ENCODE data around the gene B3GNT4. TPM values are rescaled to one million over a fixed set of nuclear protein-coding genes. Genes with fewer than 3 reads are reported as not detected.
A peak's percentile ranks its signal among the peaks of the same experiment; 100 is the strongest.

B3GNT4 gene
- total and polyA plus RNA-seq, 2 of the 13 experiments (the other 11 are each of a cell fraction or from before 2014, with no cell fraction given) = 0.04 to 0.21 TPM

DNA sequence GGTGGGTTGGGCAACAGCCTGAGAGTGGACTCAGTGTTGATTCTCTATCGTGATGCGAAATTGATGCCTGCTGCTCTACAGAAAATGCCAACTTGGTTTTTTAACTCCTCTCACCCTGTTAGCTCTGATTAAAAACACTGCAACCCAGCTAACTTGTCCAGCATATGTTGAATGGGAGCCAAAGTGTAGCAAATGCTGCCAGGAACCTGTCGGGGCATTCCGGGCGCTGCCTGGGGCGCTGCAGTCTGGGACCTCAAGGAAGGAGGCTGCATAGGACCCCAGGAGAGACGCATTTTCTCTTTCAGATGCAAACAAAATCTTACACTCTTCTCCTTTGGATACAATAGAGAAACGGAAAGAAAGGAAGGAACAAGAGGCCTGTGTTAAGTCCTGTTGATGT lies 3.9 kb downstream of the B3GNT4 start:
- H3K4me2 ChIP-seq (ENCODE audit: low read depth, low read length) = no peak overlapping the region
- H3K9ac ChIP-seq (ENCODE audit: insufficient read depth, low read depth, low read length) = no peak overlapping the region
- H4K20me1 ChIP-seq (ENCODE audit: insufficient read depth, low read length) = 0 out of 2 replicates have a peak, but pooled peaks cover 2% of the 10 kb centered on the region
- in situ Hi-C loops (cut with HindIII; ENCODE audit: extremely low pct_ligation_motif_present, low pct_unique_long_range_greater_than_20kb) = no loop called here
- no peak overlapping the region for H3K4me3 ChIP-seq (replicated peaks in 1 of 3; ENCODE audit: insufficient read depth in 1 of 3, low read depth in 2 of 3, low read length in 3 of 3)
- no peak overlapping the region for H2AFZ ChIP-seq (ENCODE audit: low read length)
- WGBS (ENCODE audit: low lambda C conversion rate) = 95% methylated on average over 8 of the region's 8 CpGs
- ChIA-PET CTCF (ENCODE audit: low intra/inter-chr PET ratio, low total read pairs) (no interaction called here), POLR2A (interaction anchor here (1.6 kb wide), 1 partner anchor 18 kb away, joined by 3 read pairs; no protein-coding TSS in a partner anchor)
- ATAC-seq = no peak
- TF ChIP-seq ZNF556 (CRISPR knock-in tag; IDR thresholded peaks at IDR 0.05; ENCODE audit: borderline replicate concordance) = no peak
- TF ChIP-seq ZNF563 (CRISPR knock-in tag; IDR thresholded peaks at IDR 0.05) = no peak
- intact Hi-C loops (cut with micrococcal nuclease; ENCODE audit: unreplicated experiment) = no loop called here
- FAIRE-seq = no peak
- peaks cover 12 to 32% of the 10 kb centered on the region in 2 experiments for H3K36me3 ChIP-seq (replicated peaks in 1 of 2; ENCODE audit: control insufficient read depth in 1 of 2, insufficient read depth in 2 of 2, low read length in 2 of 2)
- BruUV-seq (replicated peaks) = no TSS peak
- peaks cover 8% of the 10 kb centered on the region; the same call in 1 of the 2 replicates for H3K4me1 ChIP-seq (ENCODE audit: insufficient read depth, low read length)
- peaks cover 6 to 27% of the 10 kb centered on the region in 2 experiments for H3K27me3 ChIP-seq (ENCODE audit: control insufficient read depth in 1 of 2, insufficient read depth in 2 of 2, low read length in 2 of 2)
- no peak for DNase-seq (ENCODE audit: low spot score)
- H3K27ac ChIP-seq (ENCODE audit: extremely low read length, insufficient read depth, low read length) = no peak overlapping the region
- no peaks in the 10 kb centered on the region for H3K9me3 ChIP-seq (ENCODE audit: low read length)
- no peaks in the 10 kb centered on the region for H3K79me2 ChIP-seq (ENCODE audit: insufficient read depth, low read length)

DNA sequence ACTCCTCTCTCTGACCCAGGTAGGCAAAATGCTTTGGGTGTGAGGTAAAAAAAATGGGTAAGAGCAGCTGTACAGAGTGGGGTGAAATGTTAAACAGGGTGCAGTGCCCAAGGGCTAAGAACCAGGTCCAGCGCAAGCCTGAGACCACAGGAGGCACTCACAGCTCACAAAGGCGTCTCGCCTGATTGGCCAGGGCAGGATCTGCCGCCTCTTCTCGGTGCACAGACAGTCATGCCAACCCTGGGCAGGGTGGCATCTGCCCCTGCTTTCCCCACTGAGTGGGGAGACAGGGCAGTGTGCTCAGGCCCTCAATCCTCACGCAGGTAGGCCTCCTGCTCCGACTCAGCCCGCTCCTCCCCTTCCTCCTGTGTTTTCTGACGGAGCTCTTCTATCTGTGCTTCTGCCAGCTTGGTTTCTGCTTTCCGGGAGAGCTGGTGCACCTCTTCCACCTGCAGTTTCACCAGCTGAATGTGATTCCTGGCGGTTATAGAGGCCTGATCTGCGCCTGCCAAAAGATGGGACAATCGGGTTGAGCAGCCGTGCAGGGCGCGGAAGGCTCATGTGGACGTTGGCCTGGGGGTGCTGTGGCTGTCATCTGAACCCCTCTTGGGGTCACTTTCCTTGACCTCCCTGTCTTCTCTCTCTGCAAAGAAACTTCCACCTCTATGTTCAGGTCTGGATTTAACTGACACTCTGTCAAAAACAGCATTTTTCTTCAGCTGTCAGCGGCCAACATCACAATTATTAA lies 4.7 kb downstream of the B3GNT4 start:
- TF ChIP-seq, protein P1, sequence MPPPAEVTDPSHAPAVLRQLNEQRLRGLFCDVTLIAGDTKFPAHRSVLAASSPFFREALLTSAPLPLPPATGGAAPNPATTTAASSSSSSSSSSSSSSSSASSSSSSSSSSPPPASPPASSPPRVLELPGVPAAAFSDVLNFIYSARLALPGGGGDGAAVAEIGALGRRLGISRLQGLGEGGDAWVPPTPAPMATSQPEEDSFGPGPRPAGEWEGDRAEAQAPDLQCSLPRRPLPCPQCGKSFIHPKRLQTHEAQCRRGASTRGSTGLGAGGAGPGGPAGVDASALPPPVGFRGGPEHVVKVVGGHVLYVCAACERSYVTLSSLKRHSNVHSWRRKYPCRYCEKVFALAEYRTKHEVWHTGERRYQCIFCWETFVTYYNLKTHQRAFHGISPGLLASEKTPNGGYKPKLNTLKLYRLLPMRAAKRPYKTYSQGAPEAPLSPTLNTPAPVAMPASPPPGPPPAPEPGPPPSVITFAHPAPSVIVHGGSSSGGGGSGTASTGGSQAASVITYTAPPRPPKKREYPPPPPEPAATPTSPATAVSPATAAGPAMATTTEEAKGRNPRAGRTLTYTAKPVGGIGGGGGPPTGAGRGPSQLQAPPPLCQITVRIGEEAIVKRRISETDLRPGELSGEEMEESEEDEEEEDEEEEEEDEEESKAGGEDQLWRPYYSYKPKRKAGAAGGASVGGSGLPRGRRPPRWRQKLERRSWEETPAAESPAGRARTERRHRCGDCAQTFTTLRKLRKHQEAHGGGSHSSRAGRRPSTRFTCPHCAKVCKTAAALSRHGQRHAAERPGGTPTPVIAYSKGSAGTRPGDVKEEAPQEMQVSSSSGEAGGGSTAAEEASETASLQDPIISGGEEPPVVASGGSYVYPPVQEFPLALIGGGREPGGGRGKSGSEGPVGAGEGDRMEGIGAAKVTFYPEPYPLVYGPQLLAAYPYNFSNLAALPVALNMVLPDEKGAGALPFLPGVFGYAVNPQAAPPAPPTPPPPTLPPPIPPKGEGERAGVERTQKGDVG (CRISPR knock-in tag; IDR thresholded peaks at IDR 0.05; ENCODE audit: borderline replicate concordance) = no peak
- peak; percentile 54 for TF ChIP-seq AGO2 (optimal IDR thresholded peaks at IDR 0.05; ENCODE audit: low read depth, low read length)
- no peak for TF ChIP-seq DNMT3B (CRISPR knock-in tag; conservative IDR thresholded peaks at IDR 0.05)
- TF ChIP-seq, protein P2, sequence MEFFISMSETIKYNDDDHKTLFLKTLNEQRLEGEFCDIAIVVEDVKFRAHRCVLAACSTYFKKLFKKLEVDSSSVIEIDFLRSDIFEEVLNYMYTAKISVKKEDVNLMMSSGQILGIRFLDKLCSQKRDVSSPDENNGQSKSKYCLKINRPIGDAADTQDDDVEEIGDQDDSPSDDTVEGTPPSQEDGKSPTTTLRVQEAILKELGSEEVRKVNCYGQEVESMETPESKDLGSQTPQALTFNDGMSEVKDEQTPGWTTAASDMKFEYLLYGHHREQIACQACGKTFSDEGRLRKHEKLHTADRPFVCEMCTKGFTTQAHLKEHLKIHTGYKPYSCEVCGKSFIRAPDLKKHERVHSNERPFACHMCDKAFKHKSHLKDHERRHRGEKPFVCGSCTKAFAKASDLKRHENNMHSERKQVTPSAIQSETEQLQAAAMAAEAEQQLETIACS (CRISPR knock-in tag; IDR thresholded peaks at IDR 0.05) = no peak
- TF ChIP-seq CCDC6 (CRISPR knock-in tag; IDR thresholded peaks at IDR 0.05) = no peak
- TF ChIP-seq, protein P3, sequence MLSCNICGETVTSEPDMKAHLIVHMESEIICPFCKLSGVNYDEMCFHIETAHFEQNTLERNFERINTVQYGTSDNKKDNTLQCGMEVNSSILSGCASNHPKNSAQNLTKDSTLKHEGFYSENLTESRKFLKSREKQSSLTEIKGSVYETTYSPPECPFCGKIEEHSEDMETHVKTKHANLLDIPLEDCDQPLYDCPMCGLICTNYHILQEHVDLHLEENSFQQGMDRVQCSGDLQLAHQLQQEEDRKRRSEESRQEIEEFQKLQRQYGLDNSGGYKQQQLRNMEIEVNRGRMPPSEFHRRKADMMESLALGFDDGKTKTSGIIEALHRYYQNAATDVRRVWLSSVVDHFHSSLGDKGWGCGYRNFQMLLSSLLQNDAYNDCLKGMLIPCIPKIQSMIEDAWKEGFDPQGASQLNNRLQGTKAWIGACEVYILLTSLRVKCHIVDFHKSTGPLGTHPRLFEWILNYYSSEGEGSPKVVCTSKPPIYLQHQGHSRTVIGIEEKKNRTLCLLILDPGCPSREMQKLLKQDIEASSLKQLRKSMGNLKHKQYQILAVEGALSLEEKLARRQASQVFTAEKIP (CRISPR knock-in tag; IDR thresholded peaks at IDR 0.05; ENCODE audit: borderline replicate concordance) = no peak
- H3K4me1 ChIP-seq (ENCODE audit: insufficient read depth, low read length) = no peaks in the 10 kb centered on the region
- H3K27me3 ChIP-seq (ENCODE audit: control insufficient read depth in 1 of 2, insufficient read depth in 2 of 2, low read length in 2 of 2) = peaks cover 6 to 19% of the 10 kb centered on the region in 2 experiments
- DNase-seq (ENCODE audit: low spot score) (no peak), ATAC-seq (no peak), FAIRE-seq (no peak)
- H3K36me3 ChIP-seq (replicated peaks in 1 of 2; ENCODE audit: control insufficient read depth in 1 of 2, insufficient read depth in 2 of 2, low read length in 2 of 2) = peaks cover 16 to 40% of the 10 kb centered on the region in 2 experiments
- TSS peak; percentile 48 for BruUV-seq (replicated peaks)
- H3K9me3 ChIP-seq (ENCODE audit: low read length) = no peaks in the 10 kb centered on the region
- 0 out of 2 replicates have a peak, but pooled peaks cover 2% of the 10 kb centered on the region for H4K20me1 ChIP-seq (ENCODE audit: insufficient read depth, low read length)
- H3K79me2 ChIP-seq (ENCODE audit: insufficient read depth, low read length) = no peaks in the 10 kb centered on the region
- no peak overlapping the region for H3K4me3 ChIP-seq (replicated peaks in 1 of 3; ENCODE audit: insufficient read depth in 1 of 3, low read depth in 2 of 3, low read length in 3 of 3)
- no peak overlapping the region for H3K27ac ChIP-seq (ENCODE audit: extremely low read length, insufficient read depth, low read length)
- H2AFZ ChIP-seq (ENCODE audit: low read length) = no peak overlapping the region
- intact Hi-C loops (cut with micrococcal nuclease; ENCODE audit: unreplicated experiment) = no loop called here
- ChIA-PET POLR2A (interaction anchor here (0.8 to 1.6 kb wide), 2 partner anchors 12 to 17 kb away, joined by 3 read pairs; no protein-coding TSS in a partner anchor), CTCF (ENCODE audit: low intra/inter-chr PET ratio, low total read pairs) (no interaction called here)
- H3K4me2 ChIP-seq (ENCODE audit: low read depth, low read length) = no peak overlapping the region
- WGBS (ENCODE audit: low lambda C conversion rate) = over 99% methylated on average over 18 of the region's 18 CpGs
- in situ Hi-C loops (cut with HindIII; ENCODE audit: extremely low pct_ligation_motif_present, low pct_unique_long_range_greater_than_20kb) = no loop called here
- H3K9ac ChIP-seq (ENCODE audit: insufficient read depth, low read depth, low read length) = no peak overlapping the region

Measured in HepG2 (cell line).